A673 (cell line): ENCODE data around the gene LENG1. TPM values are rescaled to one million over a fixed set of nuclear protein-coding genes. Genes with fewer than 3 reads are reported as not detected.

ENCODE experiments used
- BruUV-seq: library from RNA; stranded (reverse); fragments of 400-500 nt; replicated peaks from 2 replicates; lab custom pipeline; 2021; lab: Mats Ljungman, UMichigan
- CTCF ChIA-PET: fragments of 300-600 bp; sonication (Branson Sonifier 250); formaldehyde crosslinking; loops from one replicate; lab custom pipeline; 2022; ENCODE audit warnings: antibody characterized with exemption; lab: Charles Lee
- POLR2A ChIA-PET: fragments of 300-600 bp; sonication (Branson Sonifier 250); formaldehyde crosslinking; loops from one replicate; lab custom pipeline; 2022; ENCODE audit warnings: antibody characterized with exemption; ENCODE audit not compliant: low non-redundant PET; lab: Charles Lee
- DNase-seq: peaks from one replicate; pipeline ENCODE4 v3.0.0-alpha.2; 2015; ENCODE audit warnings: low spot score
- H3K27ac ChIP-seq: fragments of 200-600 bp; sonication (generic); 2 replicates; pipeline ENCODE4 v1.5.1; 2016; ENCODE audit warnings: mixed run types, low read depth, mild to moderate bottlenecking, mixed read lengths, antibody characterized with exemption, low read length; ENCODE audit not compliant: poor library complexity, severe bottlenecking
- H3K27me3 ChIP-seq: fragments of 200-600 bp; sonication (generic); replicated peaks from 2 replicates; pipeline ENCODE4 v1.6.1; 2017; ENCODE audit warnings: mixed run types, low read depth, mild to moderate bottlenecking, mixed read lengths, antibody characterized with exemption, low read length; ENCODE audit not compliant: insufficient read depth, poor library complexity
- H3K36me3 ChIP-seq: fragments of 200-600 bp; sonication (generic); 2 replicates; pipeline ENCODE4 v1.6.1; 2016; ENCODE audit warnings: mixed run types, mild to moderate bottlenecking, mixed read lengths, antibody characterized with exemption, low read length; ENCODE audit not compliant: insufficient read depth, poor library complexity, severe bottlenecking
- H3K4me1 ChIP-seq: fragments of 200-600 bp; sonication (generic); 2 replicates; pipeline ENCODE4 v1.6.1; 2017; ENCODE audit warnings: mixed run types, mild to moderate bottlenecking, mixed read lengths, antibody characterized with exemption, low read length; ENCODE audit not compliant: insufficient read depth, poor library complexity, severe bottlenecking
- H3K4me3 ChIP-seq: fragments of 200-600 bp; sonication (generic); 2 replicates; pipeline ENCODE4 v1.5.1; 2016; ENCODE audit warnings: low read depth, mixed run types, mild to moderate bottlenecking, mixed read lengths, low read length; ENCODE audit not compliant: poor library complexity, severe bottlenecking
- H3K9me3 ChIP-seq: fragments of 200-600 bp; sonication (generic); 2 replicates; pipeline ENCODE4 v1.6.1; 2016; ENCODE audit warnings: mixed run types, low read depth, mild to moderate bottlenecking, mixed read lengths, antibody characterized with exemption, low read length; ENCODE audit not compliant: poor library complexity, severe bottlenecking
- EZH2 ChIP-seq: fragments of 200-600 bp; sonication (generic); IDR thresholded peaks from 2 replicates; pipeline ENCODE4 v1.6.1; 2017; ENCODE audit warnings: borderline replicate concordance, low read depth, mild to moderate bottlenecking, mixed read lengths, antibody characterized with exemption, low read length; ENCODE audit not compliant: poor library complexity, severe bottlenecking
- intact Hi-C: fragments of 100-400 bp; cut with micrococcal nuclease; formaldehyde crosslinking; loops from one replicate; pipeline ENCODE4 v1.10.0; 2022; ENCODE audit not compliant: unreplicated experiment
- total RNA-seq: library from RNA; stranded (reverse); gene quantifications from 2 replicates; pipeline ENCODE4 v1.2.3, GENCODE V29; 2021
- TF ChIP-seq, protein P1 (sequence below): fragments of 300-800, 200-600 bp; sonication (generic); conservative IDR thresholded peaks from 2 replicates; pipeline ENCODE4 v1.5.1; 2017; ENCODE audit warnings: low read depth, mild to moderate bottlenecking, antibody characterized with exemption, low read length, moderate library complexity, mixed read lengths

LENG1 gene
- total RNA-seq, 1 experiment from 2014 or later, result 9.7 TPM

DNA sequence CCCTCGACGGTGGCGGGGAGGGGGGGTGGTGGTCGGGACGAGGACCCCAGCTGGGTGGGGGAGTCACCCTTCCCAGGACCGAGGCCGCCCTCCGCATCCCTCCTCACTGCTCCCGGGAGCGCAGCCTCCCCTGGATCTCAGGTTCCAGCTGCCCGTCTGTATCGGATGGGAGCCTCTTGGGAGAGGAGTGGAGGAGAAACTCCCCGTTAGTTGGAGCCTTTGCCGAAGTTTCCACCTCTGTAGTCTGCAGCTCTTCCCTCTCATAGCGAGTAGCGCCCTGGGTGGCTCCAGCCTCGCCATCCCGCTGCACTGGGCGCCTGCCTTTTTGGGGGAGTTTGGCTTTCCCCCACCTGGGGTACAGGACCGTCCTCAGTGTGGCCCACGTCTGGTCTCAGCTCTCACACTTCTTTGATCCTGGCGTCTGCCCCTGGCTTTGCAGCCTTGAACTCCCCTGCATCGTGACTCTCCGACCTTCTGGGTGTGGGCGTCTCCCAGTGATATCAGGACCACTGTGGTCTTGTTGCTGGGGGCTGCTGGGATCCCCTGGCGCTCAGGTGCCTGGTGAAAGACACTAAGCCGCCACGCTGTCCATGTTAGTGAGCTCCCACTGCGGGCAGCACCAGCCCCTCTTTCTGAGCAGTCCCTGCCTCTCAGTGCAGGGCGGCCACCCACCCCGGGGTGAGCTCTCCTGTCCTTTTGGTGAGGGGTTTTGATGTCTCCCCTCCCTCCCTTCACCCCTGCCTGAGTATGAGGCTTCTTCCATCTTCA lies 20.8 kb downstream of the LENG1 start:
- no peaks in the 10 kb centered on the region for H3K27me3 ChIP-seq
- POLR2A ChIA-PET, result no interaction called here
- intact Hi-C loops, result no loop called here
- H3K9me3 ChIP-seq, result no peaks in the 10 kb centered on the region
- DNase-seq, result no peak
- CTCF ChIA-PET, result no interaction called here
- peak overlapping the region; percentile 99 for H3K27ac ChIP-seq
- peak overlapping the region; percentile 99 for H3K4me3 ChIP-seq
- H3K4me1 ChIP-seq, result peaks cover 12% of the 10 kb centered on the region
- BruUV-seq, result no TSS peak
- H3K36me3 ChIP-seq, result peaks cover 37% of the 10 kb centered on the region
- TF ChIP-seq, protein P1, sequence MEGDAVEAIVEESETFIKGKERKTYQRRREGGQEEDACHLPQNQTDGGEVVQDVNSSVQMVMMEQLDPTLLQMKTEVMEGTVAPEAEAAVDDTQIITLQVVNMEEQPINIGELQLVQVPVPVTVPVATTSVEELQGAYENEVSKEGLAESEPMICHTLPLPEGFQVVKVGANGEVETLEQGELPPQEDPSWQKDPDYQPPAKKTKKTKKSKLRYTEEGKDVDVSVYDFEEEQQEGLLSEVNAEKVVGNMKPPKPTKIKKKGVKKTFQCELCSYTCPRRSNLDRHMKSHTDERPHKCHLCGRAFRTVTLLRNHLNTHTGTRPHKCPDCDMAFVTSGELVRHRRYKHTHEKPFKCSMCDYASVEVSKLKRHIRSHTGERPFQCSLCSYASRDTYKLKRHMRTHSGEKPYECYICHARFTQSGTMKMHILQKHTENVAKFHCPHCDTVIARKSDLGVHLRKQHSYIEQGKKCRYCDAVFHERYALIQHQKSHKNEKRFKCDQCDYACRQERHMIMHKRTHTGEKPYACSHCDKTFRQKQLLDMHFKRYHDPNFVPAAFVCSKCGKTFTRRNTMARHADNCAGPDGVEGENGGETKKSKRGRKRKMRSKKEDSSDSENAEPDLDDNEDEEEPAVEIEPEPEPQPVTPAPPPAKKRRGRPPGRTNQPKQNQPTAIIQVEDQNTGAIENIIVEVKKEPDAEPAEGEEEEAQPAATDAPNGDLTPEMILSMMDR, result no peak
- TF ChIP-seq EZH2, result no peak

DNA sequence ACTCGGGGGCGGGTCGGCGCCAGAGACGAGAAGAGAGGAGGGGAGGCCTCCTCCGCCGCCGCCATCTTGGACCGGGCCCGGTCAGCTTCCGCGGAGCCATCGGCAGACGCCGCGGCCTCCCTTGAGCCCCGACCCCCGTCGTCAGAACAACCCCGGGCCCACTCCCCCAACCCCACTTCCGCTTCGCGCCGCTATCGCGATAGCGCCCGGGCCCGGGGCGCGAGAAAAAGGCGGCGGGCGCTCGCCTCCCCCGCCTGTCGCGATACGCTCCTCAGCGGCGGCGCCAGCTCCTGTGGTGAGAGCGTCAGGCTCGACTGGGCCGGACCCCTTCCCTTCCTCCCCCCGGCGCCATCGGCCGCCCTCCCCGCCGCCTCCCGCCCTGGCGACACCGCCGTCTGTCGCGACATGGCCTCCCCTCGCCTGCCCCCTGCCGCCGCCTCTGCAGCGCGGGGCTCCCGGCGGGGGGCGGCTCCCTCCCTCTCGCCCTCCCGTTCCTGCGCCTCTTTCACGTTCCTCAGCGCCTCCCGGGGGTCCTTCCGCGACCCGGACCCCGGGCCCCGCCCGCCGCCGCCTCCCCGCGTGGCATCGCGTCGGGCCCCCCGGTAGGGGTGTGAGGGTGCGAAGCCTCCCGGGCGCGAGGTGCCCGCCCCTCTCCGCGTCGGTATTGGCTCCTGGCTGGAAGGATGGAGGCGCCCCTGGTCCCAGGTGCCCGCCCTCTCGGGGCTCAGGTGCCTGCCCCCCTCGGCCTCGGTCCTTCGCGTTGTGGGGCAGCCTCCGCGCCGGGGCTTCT lies 21.6 kb downstream of the LENG1 start, which contains the start of gene CNOT3:
Gene CNOT3, plus strand, starts transcription at position 64 of the 790 bp plus-strand sequence. CDS start 5,217 bp downstream, outside the sequence.
- no peaks in the 10 kb centered on the region for H3K9me3 ChIP-seq

More for the DNA sequence above, 21.6 kb downstream of the LENG1 start, which contains the start of gene CNOT3:
- H3K36me3 ChIP-seq, result peaks cover 29% of the 10 kb centered on the region
- ChIA-PET CTCF (interaction anchor here (1.0 kb wide), 1 partner anchor 128 kb away, joined by 3 read pairs; no protein-coding TSS in a partner anchor), POLR2A (interaction anchor here (0.6 kb wide), 1 partner anchor 65 kb away, joined by 3 read pairs; no protein-coding TSS in a partner anchor)
- peak within 1 kb of the TSS; percentile 99 for H3K27ac ChIP-seq
- intact Hi-C loops, result no loop called here
- BruUV-seq, result no TSS peak
- peak within 1 kb of the TSS; percentile 99 for H3K4me3 ChIP-seq
- no peak for DNase-seq
- peaks cover 12% of the 10 kb centered on the region for H3K4me1 ChIP-seq
- no peaks in the 10 kb centered on the region for H3K27me3 ChIP-seq
- no peak for TF ChIP-seq EZH2
- TF ChIP-seq, protein P1, result no peak
